K562 (cell line): ENCODE measurements around the gene SMAD4. TPM values are rescaled to one million over a fixed set of nuclear protein-coding genes. Genes with fewer than 3 reads are reported as not detected.

Experiments used
- ATF6 ChIP-seq: sonication (generic); formaldehyde crosslinking; IDR thresholded peaks from 2 replicates; pipeline ENCODE4 v1.4.0; 2020; ENCODE audit warnings: mild to moderate bottlenecking, missing genetic modification reagents
- E2F6 ChIP-seq, 2 experiments: IDR thresholded peaks; 2 replicates each; pipeline ENCODE4 v1.6.1; 2011; ENCODE audit warnings: borderline replicate concordance in 1 of 2, control low read depth in 1 of 2, low read depth in 1 of 2, low read length in 1 of 2, mild to moderate bottlenecking in 1 of 2, mixed read lengths in 1 of 2, moderate library complexity in 1 of 2; ENCODE audit not compliant: insufficient read depth in 1 of 2, insufficient read length in 1 of 2, poor library complexity in 1 of 2, severe bottlenecking in 1 of 2; ENCODE audit errors: extremely low read depth in 1 of 2
- FOXJ2 ChIP-seq: fragments of 200-800 bp; sonication (Bioruptor generic); IDR thresholded peaks from 2 replicates; pipeline ENCODE4 v1.6.1; 2016; ENCODE audit warnings: missing genetic modification characterization, missing compliant biosample characterization
- GATAD2B ChIP-seq: fragments of 450-650 bp; IDR thresholded peaks from 2 replicates; pipeline ENCODE4 v1.6.1; 2017; ENCODE audit warnings: mild to moderate bottlenecking, borderline replicate concordance
- KDM1A ChIP-seq, 2 experiments: fragments of 450-650 bp; IDR thresholded peaks; 2 replicates each; pipeline ENCODE4 v1.6.1; 2016; ENCODE audit warnings: mild to moderate bottlenecking in 2 of 2
- NR2C2 ChIP-seq, 2 experiments: fragments of 200-800 bp in 1 of 2; sonication (Bioruptor generic) in 1 of 2; sonication (generic) in 1 of 2; formaldehyde crosslinking in 1 of 2; IDR thresholded peaks; 2 replicates each; pipeline versions ENCODE4 v1.6.1 to v1.8.0; 2016 to 2022; ENCODE audit warnings: mild to moderate bottlenecking in 1 of 2, missing compliant biosample characterization in 1 of 2, missing genetic modification characterization in 1 of 2, missing genetic modification reagents in 1 of 2
- NUFIP1 ChIP-seq: fragments of 450-650 bp; IDR thresholded peaks from 2 replicates; pipeline ENCODE4 v1.6.1; 2018; ENCODE audit not compliant: partially characterized antibody
- RBBP5 ChIP-seq: fragments of 200-600 bp; sonication (generic); IDR thresholded peaks from 2 replicates; pipeline ENCODE4 v1.6.1; 2012; ENCODE audit warnings: borderline replicate concordance, mild to moderate bottlenecking, low read length, control low read depth, inconsistent platforms; ENCODE audit not compliant: insufficient read depth, poor library complexity, severe bottlenecking
- SIN3A ChIP-seq, 2 experiments: fragments of 150-350 bp in 1 of 2; IDR thresholded peaks; 2 replicates each; pipeline ENCODE4 v1.6.1; 2011 to 2016; ENCODE audit warnings: borderline replicate concordance in 2 of 2, low read depth in 2 of 2, low read length in 2 of 2, mild to moderate bottlenecking in 2 of 2, moderate library complexity in 2 of 2; ENCODE audit not compliant: control insufficient read depth in 1 of 2
- YY1 ChIP-seq, 3 experiments: IDR thresholded peaks; 2 replicates each; pipeline ENCODE4 v1.6.1; 2011; ENCODE audit warnings: low read length in 2 of 3, mild to moderate bottlenecking in 2 of 3, moderate library complexity in 2 of 3, borderline replicate concordance in 1 of 3, control low read depth in 1 of 3, low read depth in 1 of 3; ENCODE audit not compliant: insufficient read depth in 3 of 3, insufficient replicate concordance in 2 of 3, control insufficient read depth in 1 of 3, insufficient read length in 1 of 3; ENCODE audit errors: extremely low read depth in 1 of 3
- ZNF282 ChIP-seq: sonication (generic); formaldehyde crosslinking; IDR thresholded peaks from 2 replicates; pipeline ENCODE4 v1.8.1; 2023; ENCODE audit warnings: missing genetic modification reagents
- ZNF436 ChIP-seq: fragments of 250-450, 450-650 bp; sonication (Bioruptor Pico); formaldehyde crosslinking; IDR thresholded peaks from 2 replicates; pipeline ENCODE4 v1.7.0; 2020; ENCODE audit warnings: mild to moderate bottlenecking
- ZNF77 ChIP-seq: fragments of 250-450 bp; sonication (Bioruptor Pico); IDR thresholded peaks from 2 replicates; pipeline ENCODE4 v1.5.0; 2020
- polyA plus RNA-seq, 8 experiments: library from polyadenylated mRNA; depleted of rRNA in 4 of 8; stranded (reverse) in 5 of 8; unstranded in 3 of 8; fragments of >200 nt; fragmentation: Nextera tagmentation in 2 of 8; fragmentation: Illumina TruSeq in 1 of 8; extraction: Ambion mirVana in 2 of 8; extraction: Trizol in 1 of 8; gene quantifications; 2 replicates each; pipeline versions ENCODE4 v1.2.1 to v1.2.3, GENCODE V29; 2011 to 2014; ENCODE audit warnings: inconsistent platforms in 1 of 8, missing spikeins in 1 of 8
- total RNA-seq, 7 experiments: library from RNA; depleted of rRNA in 6 of 7; stranded (reverse); fragments of >200 nt in 6 of 7; fragmentation: Illumina TruSeq in 2 of 7; extraction: Trizol in 2 of 7; gene quantifications; 2 replicates each; pipeline versions ENCODE4 v1.2.1 to v1.2.3, GENCODE V29; 2011 to 2021; ENCODE audit warnings: low replicate concordance in 1 of 7
- TF ChIP-seq, protein P1 (sequence below), 2 experiments: fragments of 200-800 bp in 1 of 2; sonication (Bioruptor generic) in 1 of 2; sonication (generic) in 1 of 2; formaldehyde crosslinking in 1 of 2; IDR thresholded peaks in 1 of 2; conservative IDR thresholded peaks in 1 of 2; 2 replicates each; pipeline versions ENCODE4 v1.5.0 to v1.6.1; 2016 to 2020; ENCODE audit warnings: missing compliant biosample characterization in 1 of 2, missing genetic modification characterization in 1 of 2, missing genetic modification reagents in 1 of 2
- TF ChIP-seq, protein P2 (sequence below), 2 experiments: IDR thresholded peaks; 2 replicates each; pipeline ENCODE4 v1.6.1; 2012; ENCODE audit warnings: improper control_type of control experiment in 2 of 2, low read depth in 2 of 2, low read length in 2 of 2, borderline replicate concordance in 1 of 2

The SMAD4 gene
- total and polyA plus RNA-seq, 9 of the 15 experiments (the other 6 are each of a cell fraction or from before 2014, with no cell fraction given): 5.7 to 55.0 (median 39.4) TPM

DNA sequence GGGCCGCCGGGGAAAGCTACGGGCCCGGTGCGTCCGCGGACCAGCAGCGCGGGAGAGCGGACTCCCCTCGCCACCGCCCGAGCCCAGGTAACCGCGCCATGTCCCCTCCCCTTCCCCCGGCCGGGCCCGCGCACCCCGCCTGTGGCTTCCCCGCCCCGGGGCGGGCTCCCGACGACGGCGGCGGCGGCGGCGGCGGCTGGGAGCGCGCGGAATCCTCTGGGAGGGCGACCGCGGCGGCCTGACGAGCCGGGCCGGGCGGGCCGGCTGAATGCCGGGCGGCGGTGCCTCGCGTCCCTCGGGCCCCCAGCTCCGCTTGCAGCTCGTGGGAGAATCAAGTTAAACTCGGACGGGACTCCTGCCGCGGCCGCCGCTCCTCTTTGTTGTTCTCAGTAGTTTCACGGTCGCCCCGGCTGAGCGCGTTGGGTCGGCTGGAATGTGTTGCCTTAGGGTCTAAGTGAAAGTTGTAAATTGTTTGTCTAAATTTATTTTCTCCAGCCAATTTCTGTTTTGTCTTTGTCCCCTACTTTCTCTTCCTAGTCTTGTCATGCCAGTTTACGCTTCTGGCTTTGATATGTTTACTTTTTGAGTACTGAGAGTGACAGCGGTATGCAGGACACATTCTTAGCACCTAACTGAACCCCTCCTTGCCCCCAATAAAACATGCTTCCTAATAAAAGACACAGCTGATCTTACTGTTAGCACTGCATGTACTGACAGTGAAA is 685 bp downstream of the SMAD4 start (continued):
- TF ChIP-seq NUFIP1 (no peak), NR2C2 (CRISPR knock-in tag; IDR thresholded peaks at IDR 0.05) (no peak), NR2C2 (tag; IDR thresholded peaks at IDR 0.05) (peak; percentile 44; the same call in 1 of the 2 replicates), ZNF77 (CRISPR knock-in tag) (no peak), ATF6 (no peak), GATAD2B (0 out of 2 replicates have a peak, but pooled peaks have one; percentile 5), KDM1A (IDR thresholded peaks at IDR 0.05) (no peak), ZNF436 (CRISPR knock-in tag) (no peak), SIN3A (IDR thresholded peaks at IDR 0.05; ENCODE audit: borderline replicate concordance in 2 of 2, control insufficient read depth in 1 of 2, low read depth in 2 of 2, low read length in 2 of 2) (0 out of 4 replicates have a peak, but pooled peaks of 1 of the 2 experiments have one; percentile 52), YY1 (IDR thresholded peaks at IDR 0.05; ENCODE audit: borderline replicate concordance in 1 of 3, control insufficient read depth in 1 of 3, extremely low read depth in 1 of 3, insufficient read depth in 3 of 3, insufficient read length in 1 of 3, insufficient replicate concordance in 2 of 3, low read depth in 1 of 3, low read length in 2 of 3) (peak in 2 of 3 experiments; percentile 37 to 49), RBBP5 (peak; percentile 58), E2F6 (IDR thresholded peaks at IDR 0.05; ENCODE audit: borderline replicate concordance in 1 of 2, extremely low read depth in 1 of 2, insufficient read depth in 1 of 2, insufficient read length in 1 of 2, low read depth in 1 of 2, low read length in 1 of 2, poor library complexity in 1 of 2, severe bottlenecking in 1 of 2) (peak in 1 of 2 experiments; percentile 9), FOXJ2 (tag) (no peak), ZNF282 (CRISPR knock-in tag) (no peak)
- TF ChIP-seq, protein P1, sequence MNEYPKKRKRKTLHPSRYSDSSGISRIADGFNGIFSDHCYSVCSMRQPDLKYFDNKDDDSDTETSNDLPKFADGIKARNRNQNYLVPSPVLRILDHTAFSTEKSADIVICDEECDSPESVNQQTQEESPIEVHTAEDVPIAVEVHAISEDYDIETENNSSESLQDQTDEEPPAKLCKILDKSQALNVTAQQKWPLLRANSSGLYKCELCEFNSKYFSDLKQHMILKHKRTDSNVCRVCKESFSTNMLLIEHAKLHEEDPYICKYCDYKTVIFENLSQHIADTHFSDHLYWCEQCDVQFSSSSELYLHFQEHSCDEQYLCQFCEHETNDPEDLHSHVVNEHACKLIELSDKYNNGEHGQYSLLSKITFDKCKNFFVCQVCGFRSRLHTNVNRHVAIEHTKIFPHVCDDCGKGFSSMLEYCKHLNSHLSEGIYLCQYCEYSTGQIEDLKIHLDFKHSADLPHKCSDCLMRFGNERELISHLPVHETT (CRISPR knock-in tag; conservative IDR thresholded peaks at IDR 0.05 in 1 of 2, IDR thresholded peaks at IDR 0.05 in 1 of 2): peak in 1 of 2 experiments; percentile 62; a peak in 1 of 4 replicates
- TF ChIP-seq, protein P2, sequence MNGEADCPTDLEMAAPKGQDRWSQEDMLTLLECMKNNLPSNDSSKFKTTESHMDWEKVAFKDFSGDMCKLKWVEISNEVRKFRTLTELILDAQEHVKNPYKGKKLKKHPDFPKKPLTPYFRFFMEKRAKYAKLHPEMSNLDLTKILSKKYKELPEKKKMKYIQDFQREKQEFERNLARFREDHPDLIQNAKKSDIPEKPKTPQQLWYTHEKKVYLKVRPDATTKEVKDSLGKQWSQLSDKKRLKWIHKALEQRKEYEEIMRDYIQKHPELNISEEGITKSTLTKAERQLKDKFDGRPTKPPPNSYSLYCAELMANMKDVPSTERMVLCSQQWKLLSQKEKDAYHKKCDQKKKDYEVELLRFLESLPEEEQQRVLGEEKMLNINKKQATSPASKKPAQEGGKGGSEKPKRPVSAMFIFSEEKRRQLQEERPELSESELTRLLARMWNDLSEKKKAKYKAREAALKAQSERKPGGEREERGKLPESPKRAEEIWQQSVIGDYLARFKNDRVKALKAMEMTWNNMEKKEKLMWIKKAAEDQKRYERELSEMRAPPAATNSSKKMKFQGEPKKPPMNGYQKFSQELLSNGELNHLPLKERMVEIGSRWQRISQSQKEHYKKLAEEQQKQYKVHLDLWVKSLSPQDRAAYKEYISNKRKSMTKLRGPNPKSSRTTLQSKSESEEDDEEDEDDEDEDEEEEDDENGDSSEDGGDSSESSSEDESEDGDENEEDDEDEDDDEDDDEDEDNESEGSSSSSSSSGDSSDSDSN (IDR thresholded peaks at IDR 0.05; ENCODE audit: borderline replicate concordance in 1 of 2, low read depth in 2 of 2, low read length in 2 of 2): 0 out of 4 replicates have a peak, but pooled peaks of 1 of the 2 experiments have one; percentile 4
